ENCODE results near the gene COPS6.

The COPS6 gene

DNA sequence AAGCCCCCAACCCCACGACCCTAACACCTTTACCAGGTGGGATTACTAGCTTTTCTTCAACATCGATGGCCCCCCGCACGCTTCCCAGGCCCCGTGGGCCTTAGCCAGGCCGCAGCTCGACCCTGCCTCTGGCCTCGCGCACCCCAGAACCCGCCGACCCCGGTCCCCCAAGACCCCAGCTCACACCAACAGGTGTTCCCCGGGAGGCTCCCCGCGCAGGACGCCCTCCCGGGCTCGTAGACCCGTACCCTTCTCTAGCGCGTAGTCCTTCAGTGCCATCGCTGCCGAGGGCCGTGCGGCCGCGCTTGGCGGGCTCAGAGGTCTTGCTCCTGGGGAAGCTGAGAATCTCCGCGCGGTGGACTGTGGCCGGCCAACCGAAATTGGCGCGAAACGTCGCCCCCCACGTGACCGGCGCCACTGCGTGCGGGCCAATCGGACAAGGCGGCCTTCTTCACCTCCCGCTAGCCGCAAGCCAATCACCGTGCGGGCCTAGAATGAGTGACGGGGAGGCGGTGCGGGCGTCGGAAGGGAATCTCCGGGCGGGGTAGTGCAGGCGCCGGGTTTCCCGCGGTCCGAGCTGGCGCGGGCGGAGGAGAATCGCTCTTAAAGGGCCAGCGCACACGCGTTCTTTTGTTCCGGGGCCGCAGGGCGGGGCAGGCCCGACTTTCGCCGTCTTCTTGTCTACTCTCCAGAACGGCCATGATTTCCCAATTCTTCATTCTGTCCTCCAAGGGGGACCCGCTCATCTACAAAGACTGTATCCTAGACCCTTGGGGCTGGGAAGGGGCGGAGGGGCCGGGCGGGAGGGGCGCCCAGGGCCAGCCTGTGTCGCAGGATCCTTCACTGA is 12.5 kb downstream of the COPS6 start, which contains the start of the genes AP4M1 and MCM7:
Gene AP4M1, plus strand, starts transcription at position 628 of the 847 bp plus-strand sequence. Its CDS starts 72 bp downstream, at position 700.
Gene MCM7, minus strand, starts transcription at position 382 of the 847 bp plus-strand sequence. Its CDS starts 103 bp downstream, at position 279.
- in situ Hi-C loops (cut with MboI; ENCODE audit: low sequenced_read_pairs) = no loop called here

DNA sequence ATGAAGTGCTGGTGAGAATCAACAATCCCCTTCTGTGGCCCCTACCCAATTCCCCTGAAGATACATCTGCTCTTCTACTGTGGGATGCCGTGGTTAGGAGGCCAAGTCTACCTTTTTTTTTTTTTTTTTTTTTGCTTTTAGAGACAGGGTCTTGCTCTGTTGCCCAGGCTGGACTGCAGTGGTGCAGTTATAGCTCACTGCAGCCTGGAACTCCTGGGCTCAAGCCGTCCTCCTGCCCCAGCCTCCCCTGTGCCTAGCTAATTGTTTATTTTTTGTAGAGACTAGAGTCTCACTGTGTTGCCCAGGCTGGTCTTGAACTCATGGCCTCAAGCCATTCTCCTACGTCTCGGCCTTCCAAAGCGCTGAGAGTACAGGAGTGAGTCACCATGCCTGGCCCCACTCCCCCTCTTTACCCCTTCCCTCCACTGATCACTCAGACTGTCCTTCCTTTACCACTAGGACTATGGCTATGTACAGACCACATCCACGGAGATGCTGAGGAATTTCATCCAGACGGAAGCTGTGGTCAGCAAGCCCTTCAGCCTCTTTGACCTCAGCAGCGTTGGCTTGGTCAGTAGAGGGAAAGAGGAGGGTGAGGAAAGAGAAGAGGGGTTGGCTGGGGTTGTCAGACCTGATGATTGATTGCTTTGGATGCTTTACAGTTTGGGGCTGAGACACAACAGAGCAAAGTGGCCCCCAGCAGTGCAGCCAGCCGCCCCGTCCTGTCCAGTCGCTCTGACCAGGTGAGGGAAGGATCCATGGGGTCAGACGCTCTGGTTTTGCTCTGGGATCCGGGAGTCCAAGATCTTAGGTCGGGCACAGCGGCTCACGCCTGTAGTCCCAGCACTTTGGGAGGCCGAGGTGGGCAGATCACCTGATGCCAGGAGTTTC is 14.4 kb downstream of the COPS6 start:
- in situ Hi-C loops (cut with MboI; ENCODE audit: low sequenced_read_pairs) = no loop called here

DNA sequence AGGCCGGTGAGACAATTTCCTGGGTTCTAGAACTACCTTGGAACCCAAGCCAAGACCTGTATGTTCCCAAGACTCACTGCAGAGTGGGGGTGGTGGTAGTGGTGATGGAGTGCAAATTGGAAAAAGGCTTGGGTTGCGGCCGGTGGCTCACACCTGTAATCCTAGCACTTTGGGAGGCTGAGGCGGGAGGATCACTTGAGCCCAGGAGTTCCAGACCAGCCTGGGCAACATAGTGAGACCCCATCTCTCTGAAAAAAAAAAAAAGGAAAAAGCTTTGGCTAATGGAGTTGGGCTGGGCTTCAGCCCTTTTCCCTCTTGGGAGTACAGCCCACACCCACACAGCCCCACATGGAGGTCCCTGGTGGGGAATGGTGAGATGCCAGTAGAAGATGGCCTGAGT is 16.8 kb downstream of the COPS6 start:
- in situ Hi-C loops (cut with MboI; ENCODE audit: low sequenced_read_pairs) = no loop called here

DNA sequence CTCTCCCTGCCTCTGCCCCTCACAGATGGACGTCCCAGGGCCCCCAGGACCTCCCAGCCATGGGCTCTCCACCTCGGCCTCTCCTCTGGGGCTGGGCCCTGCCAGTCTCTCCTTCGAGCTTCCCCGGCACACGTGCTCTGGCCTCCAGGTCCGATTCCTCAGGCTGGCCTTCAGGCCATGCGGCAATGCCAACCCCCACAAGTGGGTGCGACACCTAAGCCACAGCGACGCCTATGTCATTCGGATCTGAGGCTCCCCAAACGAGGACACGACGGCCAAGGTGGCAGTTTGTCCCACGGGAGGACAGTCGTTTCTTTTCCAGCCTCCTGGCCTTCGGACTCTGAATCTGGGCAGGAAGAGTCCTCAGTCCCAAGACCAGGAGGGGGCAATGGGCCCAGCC is 17.9 kb downstream of the COPS6 start:
- in situ Hi-C loops (cut with MboI; ENCODE audit: low sequenced_read_pairs) = no loop called here

DNA sequence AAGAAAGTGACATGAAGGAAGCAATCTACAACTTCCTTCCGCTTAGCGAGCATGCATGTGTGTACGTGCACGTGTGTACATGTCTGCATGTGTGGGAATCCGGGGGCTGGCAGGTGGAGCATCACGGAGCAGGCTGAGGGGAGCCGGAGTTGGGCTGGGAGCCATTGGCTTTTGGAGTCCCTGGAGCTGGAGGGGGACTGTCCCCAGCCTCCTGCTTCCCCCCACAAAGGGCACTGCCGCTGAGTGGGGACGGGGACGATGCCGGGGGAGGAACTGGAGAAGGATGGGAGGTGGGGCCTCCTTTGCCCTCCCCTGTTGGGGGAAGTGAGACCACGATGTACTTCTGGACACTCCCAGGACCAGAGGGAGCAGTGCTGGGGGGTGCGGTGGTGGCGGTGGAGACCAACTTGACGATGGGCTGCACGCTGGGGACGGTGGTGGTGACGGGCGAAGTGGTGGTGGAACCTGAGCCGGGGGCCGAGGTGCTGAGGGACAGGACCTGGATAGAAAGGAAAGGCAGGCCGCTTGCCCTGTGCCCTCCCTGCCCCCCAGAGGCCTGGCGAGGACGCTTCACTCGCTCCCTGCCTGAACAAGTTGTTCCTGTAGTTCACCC is 18.5 kb downstream of the COPS6 start:
- in situ Hi-C loops (cut with MboI; ENCODE audit: low sequenced_read_pairs) = no loop called here

DNA sequence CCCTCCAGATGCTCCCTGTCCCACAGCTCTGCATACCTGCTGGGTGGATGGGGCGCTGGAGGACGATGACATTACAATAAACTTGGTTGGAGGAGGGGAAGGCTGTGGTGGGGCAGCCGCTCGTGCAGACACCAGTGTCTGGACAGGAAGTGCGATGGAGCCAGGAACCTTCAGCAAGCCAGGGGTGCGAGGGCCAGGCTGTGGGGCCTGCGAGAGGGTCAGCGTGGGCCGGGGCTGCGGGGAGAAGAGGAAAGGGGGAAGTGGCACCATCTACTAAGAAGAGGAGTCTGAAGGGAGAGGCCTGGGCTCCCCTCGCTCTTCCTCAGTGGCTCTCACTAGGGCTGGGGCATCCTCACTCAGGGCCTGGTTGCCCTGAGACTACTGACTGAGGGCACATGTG is 19.1 kb downstream of the COPS6 start:
- in situ Hi-C loops (cut with MboI; ENCODE audit: low sequenced_read_pairs) = no loop called here

DNA sequence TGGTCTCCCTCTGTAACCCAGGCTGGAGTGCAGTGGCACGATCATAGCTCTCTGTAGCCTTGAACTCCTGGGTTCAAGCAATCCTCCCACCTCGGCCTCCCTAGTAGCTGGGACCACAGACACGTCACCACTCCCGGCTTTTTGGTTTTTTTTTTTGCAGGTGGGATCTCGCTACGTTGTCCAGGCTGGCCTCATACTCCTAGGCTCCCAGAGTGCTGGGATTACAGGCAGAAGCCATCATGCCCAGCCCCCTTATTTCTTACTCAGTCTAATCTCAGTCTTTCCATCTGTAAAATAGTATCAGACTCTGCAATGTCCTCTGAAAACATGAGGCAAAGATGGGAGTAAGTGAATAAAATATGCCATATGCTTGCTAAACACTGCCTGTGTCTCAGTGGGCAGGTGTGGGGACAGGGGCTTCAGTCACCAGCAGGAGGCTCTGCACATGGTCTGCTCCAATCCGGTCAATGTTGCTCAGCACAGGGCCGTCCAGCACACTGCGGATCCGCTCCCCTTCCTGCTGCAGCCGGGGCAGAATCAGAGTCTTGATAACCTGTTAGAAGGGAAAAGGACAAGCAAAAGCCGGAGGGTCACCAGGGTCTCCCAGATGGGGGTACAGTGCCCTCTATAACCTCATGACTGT is 20.9 kb downstream of the COPS6 start:
- in situ Hi-C loops (cut with MboI; ENCODE audit: low sequenced_read_pairs) = no loop called here

DNA sequence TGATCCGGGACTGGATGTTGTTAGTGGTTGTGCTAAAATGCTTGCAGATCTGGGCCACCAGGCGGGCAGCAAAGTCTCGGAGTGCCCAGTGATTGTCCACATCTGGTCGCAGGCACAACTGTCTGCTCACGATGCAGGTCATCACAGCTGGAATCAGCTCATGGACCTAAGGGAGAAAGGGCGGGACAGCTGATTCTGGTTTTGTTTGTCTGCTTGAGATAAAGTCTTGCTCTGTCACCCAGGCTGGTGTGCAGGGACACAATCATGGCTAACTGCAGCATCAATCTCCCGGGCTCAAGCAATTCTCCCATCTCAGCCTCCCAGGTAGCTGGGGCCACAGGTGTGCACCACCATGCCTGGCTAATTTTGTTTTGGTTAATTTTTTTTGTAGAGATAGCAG is 22.4 kb downstream of the COPS6 start:
- in situ Hi-C loops (cut with MboI; ENCODE audit: low sequenced_read_pairs) = no loop called here

DNA sequence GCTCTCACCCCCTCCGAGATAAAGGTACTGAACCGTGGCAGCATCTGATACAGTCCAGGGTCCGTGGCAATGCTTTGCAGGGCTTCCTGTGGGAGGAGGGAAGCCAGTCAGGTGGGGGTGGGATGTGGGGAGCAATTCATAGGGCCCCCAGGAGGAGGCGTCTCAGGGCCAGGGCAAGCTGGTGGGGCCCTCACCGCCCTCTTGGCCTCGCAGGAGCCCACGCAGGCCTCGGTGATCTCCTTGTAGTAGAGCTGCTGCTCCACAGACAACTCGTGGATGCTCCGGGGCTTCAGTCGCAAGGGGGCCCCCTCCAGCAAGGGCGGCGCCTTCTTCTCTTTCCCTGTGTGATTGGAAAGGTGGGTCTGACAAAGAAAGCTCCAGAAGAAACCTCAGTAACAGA is 23.1 kb downstream of the COPS6 start:
- in situ Hi-C loops (cut with MboI; ENCODE audit: low sequenced_read_pairs) = no loop called here

DNA sequence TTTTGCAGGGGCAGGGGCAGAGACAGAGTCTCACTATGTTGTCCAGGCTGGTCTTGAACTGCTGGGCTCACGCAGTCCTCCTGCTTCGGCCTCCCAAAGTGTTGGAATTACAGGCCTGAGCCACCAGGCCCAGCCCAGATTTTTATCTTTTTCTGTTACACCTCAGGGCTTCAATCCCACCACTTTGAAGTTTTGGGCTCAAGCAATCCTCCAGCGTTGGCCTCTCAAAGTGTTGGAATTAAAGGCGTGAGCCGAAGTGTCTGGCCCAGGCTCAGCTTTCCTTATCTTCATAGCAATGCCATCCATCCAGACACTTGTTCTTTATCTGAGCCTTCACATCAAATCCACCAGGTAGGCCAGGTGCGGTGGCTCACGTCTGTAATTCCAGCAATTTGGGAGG is 26.3 kb downstream of the COPS6 start:
- in situ Hi-C loops (cut with MboI; ENCODE audit: low sequenced_read_pairs) = no loop called here

DNA sequence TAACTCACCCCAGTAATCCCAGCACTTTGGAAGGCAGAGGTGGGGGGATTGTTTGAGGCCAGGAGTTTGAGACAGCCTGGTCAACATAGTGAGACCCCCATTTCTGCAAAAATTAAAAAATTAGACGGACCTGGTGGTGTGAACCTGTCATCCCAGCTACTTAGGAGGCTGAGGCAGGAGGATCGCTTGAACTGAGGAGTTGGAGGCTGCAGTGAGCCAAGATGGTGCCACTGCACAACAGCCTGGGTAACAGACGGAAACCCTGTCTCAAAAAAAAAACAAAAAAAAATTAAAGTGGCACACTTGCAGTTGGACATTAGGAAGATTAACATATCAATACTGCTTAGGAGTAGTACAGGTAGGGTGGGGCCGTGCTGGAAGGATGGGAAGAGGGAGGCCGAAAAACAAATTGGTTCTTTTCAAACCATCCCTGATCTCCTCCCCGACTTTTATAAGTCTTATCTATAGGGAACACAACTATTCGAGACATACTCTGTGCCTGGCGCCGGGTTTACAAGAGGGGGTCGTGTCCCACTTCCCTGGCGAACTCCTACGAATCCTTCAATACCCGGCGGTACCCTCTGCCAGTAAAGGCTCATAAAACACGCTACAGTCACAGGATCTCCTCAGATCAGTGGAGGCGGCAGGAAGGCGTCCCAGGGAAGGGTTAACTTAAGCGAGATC is 29.8 kb downstream of the COPS6 start:
- in situ Hi-C loops (cut with MboI; ENCODE audit: low sequenced_read_pairs) = no loop called here

DNA sequence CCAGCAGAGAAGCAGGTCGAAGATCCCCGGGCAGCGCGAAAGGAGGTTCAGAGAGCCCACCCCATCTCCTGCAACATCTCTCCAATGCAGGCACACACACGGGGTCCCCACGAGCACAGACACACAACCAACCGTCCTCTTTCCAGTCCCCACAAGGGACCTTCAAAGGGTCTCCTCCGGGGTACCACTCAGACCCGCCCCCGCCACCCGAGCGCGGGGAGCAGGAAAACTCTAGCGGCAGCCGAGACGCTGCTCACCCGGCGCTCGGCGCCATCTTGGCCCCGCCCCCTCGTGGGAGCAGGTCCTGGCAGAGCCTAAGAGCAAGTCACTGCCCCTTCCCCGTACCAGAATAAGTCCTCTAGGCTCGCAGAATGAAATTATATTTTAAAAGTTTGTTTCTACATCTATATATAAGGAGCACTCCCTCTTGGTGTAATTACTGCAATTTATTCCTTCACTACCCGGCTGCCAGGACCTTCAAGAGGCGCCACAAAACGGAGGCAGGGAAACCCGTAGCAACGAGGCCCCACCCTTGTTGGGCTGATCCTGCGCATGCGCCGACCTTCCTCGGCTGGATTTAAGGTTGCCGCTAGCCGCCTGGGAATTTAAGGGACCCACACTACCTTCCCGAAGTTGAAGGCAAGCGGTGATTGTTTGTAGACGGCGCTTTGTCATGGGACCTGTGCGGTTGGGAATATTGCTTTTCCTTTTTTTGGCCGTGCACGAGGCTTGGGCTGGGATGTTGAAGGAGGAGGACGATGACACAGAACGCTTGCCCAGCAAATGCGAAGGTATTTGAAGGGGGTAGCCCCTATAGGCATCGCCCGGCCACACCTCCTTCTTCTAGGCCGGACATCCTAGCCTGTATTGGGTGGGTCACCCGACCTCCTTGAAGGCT is 30.6 kb downstream of the COPS6 start, which contains the start of the genes CNPY4 and TAF6:
Gene CNPY4, plus strand, starts transcription at position 563 of the 898 bp plus-strand sequence. Its CDS starts 111 bp downstream, at position 674.
Gene TAF6, minus strand, starts transcription at position 287 of the 898 bp plus-strand sequence. CDS start 5,149 bp downstream, outside the sequence.
- in situ Hi-C loops (cut with MboI; ENCODE audit: low sequenced_read_pairs) = no loop called here

DNA sequence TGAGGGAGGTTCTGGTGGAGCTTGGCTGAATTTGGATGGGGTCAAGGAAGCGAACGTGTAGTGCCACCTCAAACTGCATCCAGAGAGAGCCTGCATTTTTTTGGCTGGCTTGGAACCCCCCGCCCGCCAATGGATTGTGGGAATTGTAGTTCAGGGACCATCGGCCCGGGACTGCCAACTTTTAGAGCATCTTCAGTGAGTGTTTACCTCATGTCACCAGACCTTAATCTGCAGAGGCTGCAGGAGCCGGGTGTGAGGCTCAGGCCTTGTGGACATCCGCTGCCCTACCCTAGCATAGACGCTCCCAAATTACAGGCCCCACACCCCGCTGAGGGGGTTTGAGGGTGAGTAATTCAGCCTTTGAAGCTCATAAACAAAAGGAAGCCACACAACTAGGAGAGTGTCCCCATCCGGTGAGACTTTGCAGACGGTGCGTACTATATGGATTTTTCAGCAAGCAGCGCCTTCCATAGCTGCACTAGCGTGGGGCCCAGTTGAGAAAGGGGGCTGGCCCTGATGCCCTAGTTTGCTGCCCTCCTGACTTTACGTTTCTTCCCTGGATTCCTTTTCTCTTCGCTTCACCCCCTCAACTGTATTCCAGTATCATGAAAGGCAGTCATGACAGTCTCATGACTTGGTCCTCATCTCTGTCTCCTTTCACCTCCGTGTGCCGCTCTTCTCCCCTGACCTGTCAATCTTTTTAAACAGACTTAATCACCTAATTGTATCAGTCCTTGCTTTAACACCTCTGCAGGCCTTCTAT is 31.4 kb downstream of the COPS6 start:
- in situ Hi-C loops (cut with MboI; ENCODE audit: low sequenced_read_pairs) = no loop called here

DNA sequence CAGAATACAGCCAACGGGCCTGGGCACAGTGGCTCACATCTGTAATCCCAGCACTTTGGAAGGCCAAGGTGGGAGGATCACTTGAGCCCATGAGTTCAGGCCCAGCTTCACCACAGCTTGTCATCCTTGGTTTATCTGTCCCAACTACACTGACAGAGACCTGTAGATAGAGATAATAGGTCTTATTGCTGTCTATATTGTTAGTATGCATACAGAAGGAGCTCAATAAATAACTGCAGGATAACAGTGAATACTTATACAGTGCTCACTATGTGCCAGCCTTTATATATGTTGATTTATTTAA is 31.9 kb downstream of the COPS6 start:
- in situ Hi-C loops (cut with MboI; ENCODE audit: low sequenced_read_pairs) = no loop called here

DNA sequence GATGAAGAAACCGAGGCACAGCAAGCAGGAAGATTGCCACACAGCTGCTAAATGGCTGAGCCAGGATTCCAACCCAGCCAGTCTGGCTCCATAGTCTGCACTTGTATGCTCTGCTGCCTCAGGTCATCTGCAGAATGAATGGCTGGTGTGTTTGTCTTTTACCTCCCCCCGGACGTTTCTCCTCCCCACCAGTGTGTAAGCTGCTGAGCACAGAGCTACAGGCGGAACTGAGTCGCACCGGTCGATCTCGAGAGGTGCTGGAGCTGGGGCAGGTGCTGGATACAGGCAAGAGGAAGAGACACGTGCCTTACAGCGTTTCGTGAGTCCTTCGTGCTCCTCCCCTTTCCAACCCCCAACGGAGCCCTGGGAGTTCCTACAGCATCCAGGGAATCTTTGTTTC is 33.3 kb downstream of the COPS6 start:
- in situ Hi-C loops (cut with MboI; ENCODE audit: low sequenced_read_pairs) = no loop called here

DNA sequence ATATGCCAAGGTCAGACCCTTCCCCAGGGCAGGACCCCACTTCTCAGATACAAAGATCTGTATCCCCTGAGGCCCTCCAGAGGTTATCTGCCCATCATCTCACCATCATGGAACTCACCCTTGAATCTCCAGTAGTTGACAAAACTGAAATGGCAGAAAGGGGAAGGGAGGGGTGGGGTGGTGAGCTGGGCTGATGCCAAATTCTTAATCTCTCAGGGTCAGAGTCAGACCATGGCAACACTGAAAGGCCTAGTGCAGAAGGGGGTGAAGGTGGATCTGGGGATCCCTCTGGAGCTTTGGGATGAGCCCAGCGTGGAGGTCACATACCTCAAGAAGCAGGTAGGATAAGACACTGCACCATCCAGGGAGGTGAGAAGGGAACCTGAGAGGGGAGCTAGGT is 33.8 kb downstream of the COPS6 start:
- in situ Hi-C loops (cut with MboI; ENCODE audit: low sequenced_read_pairs) = no loop called here

DNA sequence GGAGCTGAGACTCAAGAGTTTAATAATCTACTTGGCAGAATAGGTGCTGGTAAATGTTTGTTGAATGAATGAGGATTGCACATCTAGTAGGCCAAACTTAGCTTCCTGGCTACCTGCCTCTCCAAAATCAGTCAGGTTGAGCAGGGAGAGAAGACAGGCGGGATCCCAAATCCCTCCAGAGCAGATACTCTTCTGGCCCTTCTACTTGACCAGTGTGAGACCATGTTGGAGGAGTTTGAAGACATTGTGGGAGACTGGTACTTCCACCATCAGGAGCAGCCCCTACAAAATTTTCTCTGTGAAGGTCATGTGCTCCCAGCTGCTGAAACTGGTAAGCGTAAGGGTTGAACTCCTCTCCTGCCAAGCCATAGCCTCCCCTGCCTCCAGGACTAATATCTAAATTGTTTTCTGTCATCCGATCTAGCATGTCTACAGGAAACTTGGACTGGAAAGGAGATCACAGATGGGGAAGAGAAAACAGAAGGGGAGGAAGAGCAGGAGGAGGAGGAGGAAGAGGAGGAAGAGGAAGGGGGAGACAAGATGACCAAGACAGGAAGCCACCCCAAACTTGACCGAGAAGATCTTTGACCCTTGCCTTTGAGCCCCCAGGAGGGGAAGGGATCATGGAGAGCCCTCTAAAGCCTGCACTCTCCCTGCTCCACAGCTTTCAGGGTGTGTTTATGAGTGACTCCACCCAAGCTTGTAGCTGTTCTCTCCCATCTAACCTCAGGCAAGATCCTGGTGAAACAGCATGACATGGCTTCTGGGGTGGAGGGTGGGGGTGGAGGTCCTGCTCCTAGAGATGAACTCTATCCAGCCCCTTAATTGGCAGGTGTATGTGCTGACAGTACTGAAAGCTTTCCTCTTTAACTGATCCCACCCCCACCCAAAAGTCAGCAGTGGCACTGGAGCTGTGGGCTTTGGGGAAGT is 35.8 kb downstream of the COPS6 start:
- in situ Hi-C loops (cut with MboI; ENCODE audit: low sequenced_read_pairs) = no loop called here
